Measurements from ENCODE around the gene CCDC60. TPM values are rescaled to one million over a fixed set of nuclear protein-coding genes. Genes with fewer than 3 reads are reported as not detected.

CCDC60 gene
- total RNA-seq, 1 experiment from 2014 or later, result not detected

Other genes with a start within 250 kb of the CCDC60 start
- gene HSPB8, start 155.8 kb upstream of the CCDC60 start, total RNA-seq (2014; rRNA removed; shearing (Covaris generic); ENCODE audit: low replicate concordance), result not detected in 2 replicates